Prostate gland (tissue), 2 donors: ENCODE data around the gene WDFY4. TPM values are rescaled to one million over a fixed set of nuclear protein-coding genes. Genes with fewer than 3 reads are reported as not detected.

Experiments
- DNase-seq: peaks from one replicate; pipeline ENCODE4 v3.0.0-alpha.2; 2019; ENCODE audit warnings: low spot score
- H3K27ac ChIP-seq, 2 donors: fragments of 200-600 bp; sonication (generic); 2 replicates each; pipeline ENCODE4 v1.5.1; 2017 to 2019
- H3K27me3 ChIP-seq: fragments of 200-600 bp; sonication (generic); replicated peaks from 2 replicates; pipeline ENCODE4 v1.5.1; 2019; ENCODE audit not compliant: insufficient read depth
- H3K36me3 ChIP-seq, 2 donors: fragments of 200-600 bp; sonication (generic); 1 replicate in 1 of 2; 2 replicates in 1 of 2; pipeline versions ENCODE4 v1.5.1 to v1.8.1; 2017 to 2019
- H3K4me1 ChIP-seq: fragments of 200-600 bp; sonication (generic); replicated peaks from 2 replicates; pipeline ENCODE4 v1.5.1; 2019
- H3K4me3 ChIP-seq, 2 donors: fragments of 200-600 bp; sonication (generic); 2 replicates each; pipeline ENCODE4 v1.5.1; 2017 to 2019
- H3K9me3 ChIP-seq: fragments of 200-600 bp; sonication (generic); 2 replicates; pipeline ENCODE4 v1.5.1; 2017
- CTCF ChIP-seq, 4 experiments: fragments of 200-600 bp in 2 of 4; fragments of 450-650 bp in 2 of 4; sonication (generic) in 2 of 4; IDR thresholded peaks; 1 replicate in 3 of 4; 2 replicates in 1 of 4; pipeline ENCODE4 v1.5.1; 2016 to 2019; ENCODE audit warnings: antibody characterized with exemption in 4 of 4, mild to moderate bottlenecking in 2 of 4, moderate library complexity in 2 of 4
- POLR2A ChIP-seq: fragments of 450-650 bp; IDR thresholded peaks from one replicate; pipeline ENCODE4 v1.6.1; 2016; ENCODE audit warnings: antibody characterized with exemption, mild to moderate bottlenecking
- POLR2AphosphoS5 ChIP-seq: sonication (generic); formaldehyde crosslinking; IDR thresholded peaks from one replicate; pipeline ENCODE4 v1.6.1; 2017; ENCODE audit warnings: antibody characterized with exemption
- WGBS: methylation state at CpG from one replicate; pipeline ENCODE4 v1.1.5; 2018; 5-methylcytosine and 5-hydroxymethylcytosine counted together
- intact Hi-C: fragments of 100-400 bp; cut with DNase I; formaldehyde crosslinking; loops from one replicate; pipeline ENCODE4 v1.14.2; 2022
- total RNA-seq, 2 donors: library from RNA; depleted of rRNA; stranded (reverse); fragments of >200 nt; gene quantifications; one replicate each; pipeline ENCODE4 v1.1.0, GENCODE V29; 2016

WDFY4 gene
- total RNA-seq, 2 donors from 2014 or later: 0.59 to 5.7 TPM

DNA sequence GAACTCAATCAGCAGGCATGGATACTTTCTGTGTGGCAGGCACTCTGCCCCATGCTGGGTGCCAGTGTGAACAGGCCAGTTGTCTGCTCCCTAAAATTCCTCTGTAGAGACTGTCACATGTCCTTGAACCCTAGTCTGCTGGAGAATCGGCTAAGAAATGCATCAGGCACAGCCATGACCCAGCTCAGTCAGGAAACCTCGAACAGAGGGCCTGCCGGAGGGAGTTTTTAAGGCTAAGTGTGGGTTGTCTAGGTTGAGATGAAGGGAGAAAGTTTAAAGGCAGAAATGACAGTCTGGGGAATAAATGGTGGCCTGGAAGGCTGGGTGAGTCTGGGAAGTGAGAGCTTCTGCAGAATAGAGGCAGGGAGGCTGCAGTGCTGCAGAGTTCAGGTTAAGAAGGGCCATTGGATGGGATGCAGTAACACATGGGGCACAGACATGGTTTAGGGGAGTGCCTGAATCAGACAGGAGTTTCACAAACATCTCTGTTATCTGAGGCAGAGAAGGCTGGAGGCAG lies 45.3 kb downstream of the WDFY4 start:
- H3K27me3 ChIP-seq: no peaks in the 10 kb centered on the region
- H3K27ac ChIP-seq: no peak overlapping the region
- H3K36me3 ChIP-seq: no peaks in the 10 kb centered on the region
- no peak for DNase-seq
- intact Hi-C loops: no loop called here
- H3K9me3 ChIP-seq: no peaks in the 10 kb centered on the region
- H3K4me3 ChIP-seq: no peak overlapping the region
- H3K4me1 ChIP-seq: no peaks in the 10 kb centered on the region
- WGBS: 89% methylated on average over 3 of the region's 3 CpGs
- TF ChIP-seq CTCF (IDR thresholded peaks at IDR 0.05) (no peak), POLR2A (no peak), POLR2AphosphoS5 (no peak)

DNA sequence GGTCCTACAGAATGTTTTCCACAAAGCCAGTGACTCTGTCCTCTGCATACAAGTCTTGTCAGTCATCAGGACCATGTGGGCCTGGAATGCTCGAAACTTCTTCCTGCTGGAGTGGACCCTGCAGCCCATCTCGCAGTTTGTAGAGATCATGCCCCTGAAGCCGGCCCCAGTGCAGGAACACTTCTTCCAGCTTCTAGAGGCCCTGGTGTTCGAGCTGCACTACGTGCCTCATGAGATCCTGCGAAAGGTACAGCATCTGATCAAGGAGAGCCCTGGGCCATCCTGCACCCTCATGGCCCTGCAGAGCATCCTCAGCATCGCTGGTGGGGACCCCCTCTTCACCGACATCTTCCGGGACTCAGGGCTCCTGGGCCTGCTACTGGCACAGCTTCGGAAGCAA lies 46.5 kb downstream of the WDFY4 start:
- Histone ChIP-seq H3K27me3 (no peaks in the 10 kb centered on the region), H3K4me1 (no peaks in the 10 kb centered on the region), H3K27ac (no peak overlapping the region), H3K9me3 (no peaks in the 10 kb centered on the region), H3K4me3 (no peak overlapping the region), H3K36me3 (no peaks in the 10 kb centered on the region)
- intact Hi-C loops: no loop called here
- TF ChIP-seq POLR2AphosphoS5 (no peak), CTCF (IDR thresholded peaks at IDR 0.05) (no peak), POLR2A (no peak)
- no peak for DNase-seq
- 97% methylated on average over 10 of the region's 10 CpGs for WGBS

GRCh38 chr10:48731654-48732053 lies 47.0 kb downstream of the WDFY4 start:
- H3K27ac ChIP-seq: no peak overlapping the region
- DNase-seq: no peak
- no peaks in the 10 kb centered on the region for H3K9me3 ChIP-seq
- no peaks in the 10 kb centered on the region for H3K27me3 ChIP-seq
- intact Hi-C loops: no loop called here
- H3K36me3 ChIP-seq: no peaks in the 10 kb centered on the region
- no peak for TF ChIP-seq POLR2AphosphoS5
- no peak for TF ChIP-seq CTCF (IDR thresholded peaks at IDR 0.05)
- TF ChIP-seq POLR2A: no peak
- WGBS: 100% methylated on average over 2 of the region's 2 CpGs
- H3K4me1 ChIP-seq: no peaks in the 10 kb centered on the region
- H3K4me3 ChIP-seq: no peak overlapping the region

DNA sequence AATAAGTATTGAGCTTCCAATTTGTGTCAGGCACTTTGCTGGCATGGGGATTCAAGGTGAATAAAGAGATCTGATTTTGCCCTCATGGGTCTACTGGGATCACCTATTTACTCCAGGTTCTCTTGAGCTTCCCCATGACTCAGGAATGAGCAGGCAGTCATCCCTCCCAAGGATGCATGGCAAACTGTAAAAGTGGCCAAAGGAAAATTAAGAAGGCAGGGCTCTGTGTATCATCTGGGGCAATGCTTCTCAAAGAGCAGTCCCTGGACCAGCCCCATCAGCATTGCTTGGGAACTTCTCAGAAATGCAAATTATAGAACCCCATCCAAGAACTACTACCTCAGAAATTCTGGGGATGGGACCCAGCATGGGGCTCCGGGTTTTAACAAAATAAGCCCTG lies 48.7 kb downstream of the WDFY4 start:
- TF ChIP-seq POLR2A (no peak), CTCF (IDR thresholded peaks at IDR 0.05) (no peak), POLR2AphosphoS5 (no peak)
- no peak for DNase-seq
- no peaks in the 10 kb centered on the region for H3K9me3 ChIP-seq
- no peak overlapping the region for H3K27ac ChIP-seq
- H3K4me3 ChIP-seq: no peak overlapping the region
- WGBS: 68% methylated on average over 1 of the region's 1 CpG
- H3K4me1 ChIP-seq: no peaks in the 10 kb centered on the region
- intact Hi-C loops: no loop called here
- H3K27me3 ChIP-seq: no peaks in the 10 kb centered on the region
- H3K36me3 ChIP-seq: no peaks in the 10 kb centered on the region

DNA sequence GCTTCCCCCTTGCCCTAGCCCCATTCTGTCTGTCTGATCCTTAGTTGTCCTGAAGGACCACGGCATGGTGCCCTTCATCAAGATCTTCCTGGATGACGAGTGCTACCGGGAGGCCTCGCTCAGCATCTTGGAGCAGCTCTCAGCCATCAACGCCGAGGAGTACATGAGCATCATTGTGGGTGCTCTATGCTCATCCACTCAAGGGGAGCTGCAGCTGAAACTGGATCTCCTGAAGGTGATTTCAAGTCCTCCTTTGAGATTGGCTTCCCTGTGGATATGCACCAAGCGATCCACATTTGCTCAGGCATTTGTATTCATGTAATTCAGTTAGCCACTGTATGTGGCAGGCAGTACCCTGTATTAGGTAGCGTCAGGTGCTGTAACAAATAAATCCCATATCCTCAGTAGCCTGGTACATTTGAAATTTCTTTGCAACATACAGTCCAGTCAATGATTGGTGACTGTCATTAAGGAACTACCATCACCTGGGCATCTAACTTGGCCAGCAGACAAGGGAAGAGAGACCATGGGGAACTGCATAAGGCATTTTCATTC lies 51.2 kb downstream of the WDFY4 start:
- TF ChIP-seq POLR2A (no peak), POLR2AphosphoS5 (no peak), CTCF (IDR thresholded peaks at IDR 0.05) (no peak)
- Histone ChIP-seq H3K9me3 (no peaks in the 10 kb centered on the region), H3K27ac (no peak overlapping the region), H3K36me3 (no peaks in the 10 kb centered on the region), H3K4me1 (no peaks in the 10 kb centered on the region), H3K4me3 (no peak overlapping the region), H3K27me3 (no peaks in the 10 kb centered on the region)
- 85% methylated on average over 8 of the region's 8 CpGs for WGBS
- intact Hi-C loops: no loop called here
- no peak for DNase-seq
